ENCODE results near the gene ZBED4. TPM values are rescaled to one million over a fixed set of nuclear protein-coding genes. Genes with fewer than 3 reads are reported as not detected.

Gene ZBED4
- total and polyA plus RNA-seq, 12 donors: 2.6 to 5.9 (median 4.2) TPM

DNA sequence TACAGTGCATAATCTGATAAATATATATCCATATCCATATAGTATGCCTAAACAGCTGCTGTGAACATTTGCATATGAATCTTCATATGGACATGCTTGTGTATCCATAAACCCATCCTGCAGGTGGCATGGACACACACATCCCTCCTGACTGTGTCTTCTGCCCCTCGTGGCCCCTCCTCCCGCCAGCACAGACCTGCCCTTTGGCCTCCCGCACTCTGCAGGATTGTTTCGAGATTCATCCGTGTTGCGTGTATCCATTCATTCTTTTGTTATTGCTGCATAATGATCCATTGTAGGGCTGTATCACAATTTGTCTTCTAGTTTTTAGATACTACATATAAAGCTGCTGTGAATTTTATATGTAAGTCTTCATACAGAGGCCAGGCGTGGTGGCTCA is 24.0 kb downstream of the ZBED4 start:
- ATAC-seq: no peak

DNA sequence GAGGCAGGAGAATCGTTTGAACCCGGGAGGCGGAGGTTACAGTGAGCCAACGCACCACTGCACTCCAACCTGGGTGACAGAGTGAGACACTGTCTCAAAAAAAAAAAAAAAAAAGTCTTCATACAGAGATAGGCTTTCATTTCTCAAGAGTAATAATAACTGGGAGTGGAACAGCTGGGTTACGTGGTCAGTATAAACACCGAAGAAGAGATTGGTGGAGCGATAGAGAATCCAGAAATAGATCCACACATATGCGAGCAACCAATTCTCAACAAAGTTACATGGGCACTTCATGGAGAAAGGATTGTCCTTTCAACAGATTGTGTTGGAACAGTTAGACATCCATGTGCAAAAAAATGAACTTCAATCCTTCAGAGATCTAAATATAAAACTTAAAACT is 24.6 kb downstream of the ZBED4 start:
- Histone ChIP-seq H3K27ac (no peak overlapping the region), H3K36me3 (peaks cover 0 to 16% (median 0%) of the 10 kb centered on the region in 9 donors), H3K4me1 (peaks cover 0 to 20% (median 0%) of the 10 kb centered on the region in 9 donors), H3K4me3 (no peak overlapping the region), H3K27me3 (no peaks in the 10 kb centered on the region), H3K9me3 (peaks cover 0 to 6% (median 0%) of the 10 kb centered on the region in 11 donors)
- intact Hi-C loops (cut with DNase I): no loop called here
- DNase-seq: no peak
- no peak for ATAC-seq
- TF ChIP-seq, protein P1, sequence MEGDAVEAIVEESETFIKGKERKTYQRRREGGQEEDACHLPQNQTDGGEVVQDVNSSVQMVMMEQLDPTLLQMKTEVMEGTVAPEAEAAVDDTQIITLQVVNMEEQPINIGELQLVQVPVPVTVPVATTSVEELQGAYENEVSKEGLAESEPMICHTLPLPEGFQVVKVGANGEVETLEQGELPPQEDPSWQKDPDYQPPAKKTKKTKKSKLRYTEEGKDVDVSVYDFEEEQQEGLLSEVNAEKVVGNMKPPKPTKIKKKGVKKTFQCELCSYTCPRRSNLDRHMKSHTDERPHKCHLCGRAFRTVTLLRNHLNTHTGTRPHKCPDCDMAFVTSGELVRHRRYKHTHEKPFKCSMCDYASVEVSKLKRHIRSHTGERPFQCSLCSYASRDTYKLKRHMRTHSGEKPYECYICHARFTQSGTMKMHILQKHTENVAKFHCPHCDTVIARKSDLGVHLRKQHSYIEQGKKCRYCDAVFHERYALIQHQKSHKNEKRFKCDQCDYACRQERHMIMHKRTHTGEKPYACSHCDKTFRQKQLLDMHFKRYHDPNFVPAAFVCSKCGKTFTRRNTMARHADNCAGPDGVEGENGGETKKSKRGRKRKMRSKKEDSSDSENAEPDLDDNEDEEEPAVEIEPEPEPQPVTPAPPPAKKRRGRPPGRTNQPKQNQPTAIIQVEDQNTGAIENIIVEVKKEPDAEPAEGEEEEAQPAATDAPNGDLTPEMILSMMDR (IDR thresholded peaks at IDR 0.05): no peak
- WGBS, 2 donors: 95 to 97% methylated on average over 8 of the region's 8 CpGs

More for the DNA sequence above, 24.0 kb downstream of the ZBED4 start:
- Histone ChIP-seq H3K4me1 (peaks cover 0 to 16% (median 0%) of the 10 kb centered on the region in 9 donors), H3K27ac (no peak overlapping the region), H3K9me3 (peaks cover 0 to 6% (median 0%) of the 10 kb centered on the region in 11 donors), H3K4me3 (no peak overlapping the region), H3K36me3 (peaks cover 0 to 15% (median 0%) of the 10 kb centered on the region in 9 donors), H3K27me3 (no peaks in the 10 kb centered on the region)
- WGBS, 2 donors: 98 to 99% methylated on average over 7 of the region's 7 CpGs
- intact Hi-C loops (cut with DNase I): no loop called here
- TF ChIP-seq, protein P1 (IDR thresholded peaks at IDR 0.05): no peak
- DNase-seq: no peak

DNA sequence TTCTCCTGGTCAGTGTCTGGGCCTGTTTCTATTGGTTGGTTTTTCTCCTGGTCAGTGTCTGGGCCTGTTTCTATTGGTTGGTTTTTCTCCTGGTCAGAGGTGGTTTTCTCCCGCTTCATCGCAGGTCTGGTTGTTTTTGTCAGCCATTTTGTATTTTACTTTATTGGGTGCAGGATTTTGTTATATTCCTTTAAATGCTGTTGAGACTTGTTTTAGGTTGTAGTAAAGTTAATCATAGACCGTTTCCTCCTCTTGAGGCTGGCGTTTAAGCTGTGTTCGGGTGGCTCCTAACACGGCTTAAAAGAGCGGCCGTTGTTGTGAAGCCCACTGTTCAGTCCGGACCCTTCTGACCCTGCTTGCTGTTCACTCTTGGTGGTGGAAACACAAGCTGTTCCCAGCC is 26.2 kb downstream of the ZBED4 start:
- peaks cover 0 to 30% (median 10%) of the 10 kb centered on the region in 9 donors for H3K36me3 ChIP-seq
- no peak for DNase-seq
- H3K4me1 ChIP-seq: peaks cover 0 to 20% (median 0%) of the 10 kb centered on the region in 9 donors
- no peak overlapping the region for H3K4me3 ChIP-seq
- H3K27me3 ChIP-seq: no peaks in the 10 kb centered on the region
- TF ChIP-seq, protein P1 (IDR thresholded peaks at IDR 0.05): no peak
- intact Hi-C loops (cut with DNase I): no loop called here
- no peak overlapping the region for H3K27ac ChIP-seq
- H3K9me3 ChIP-seq: peaks cover 0 to 6% (median 0%) of the 10 kb centered on the region in 11 donors
- WGBS, 2 donors: 92 to 94% methylated on average over 9 of the region's 9 CpGs
- no peak for ATAC-seq

DNA sequence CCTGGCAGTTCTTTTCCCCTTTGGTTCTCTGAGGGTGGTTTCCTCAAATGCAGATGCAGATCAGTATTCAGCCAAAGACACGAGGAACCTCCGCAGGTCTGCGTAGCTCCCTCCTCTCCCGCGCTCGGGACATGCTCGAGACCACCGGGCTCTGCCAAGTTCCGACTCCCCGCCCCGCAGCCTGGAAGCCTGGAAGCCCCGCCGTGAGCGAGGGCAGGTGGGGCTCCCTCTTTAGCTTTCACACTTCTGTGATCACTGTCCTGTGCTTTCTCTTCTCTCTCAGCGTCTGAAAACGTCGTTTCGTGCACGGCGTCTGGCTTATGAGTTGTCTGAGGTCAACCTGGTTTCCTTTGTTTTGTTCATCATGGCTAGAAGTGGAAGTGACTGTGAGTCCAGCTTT is 26.6 kb downstream of the ZBED4 start:
- DNase-seq (no peak), ATAC-seq (no peak)
- 48 to 55% methylated on average over 20 of the region's 20 CpGs for WGBS, 2 donors
- Histone ChIP-seq H3K4me3 (no peak overlapping the region), H3K27ac (no peak overlapping the region), H3K4me1 (peaks cover 0 to 20% (median 0%) of the 10 kb centered on the region in 9 donors), H3K36me3 (peaks cover 0 to 34% (median 11%) of the 10 kb centered on the region in 9 donors), H3K9me3 (peaks cover 0 to 6% (median 0%) of the 10 kb centered on the region in 11 donors), H3K27me3 (no peaks in the 10 kb centered on the region)
- intact Hi-C loops (cut with DNase I): no loop called here
- TF ChIP-seq, protein P1 (IDR thresholded peaks at IDR 0.05): no peak
